Nephron (organoid): Measurements from ENCODE around the gene SLIT1.

ENCODE experiments used
- H3K27ac Mint-ChIP-seq, 3 experiments: 2 replicates each; pipeline ENCODE4 v1.8.0; 2020; ENCODE audit warnings: mixed read lengths in 3 of 3, mild to moderate bottlenecking in 2 of 3, moderate library complexity in 1 of 3
- H3K27me3 Mint-ChIP-seq: 2 replicates; pipeline ENCODE4 v1.8.0; 2021; ENCODE audit warnings: low read depth, mild to moderate bottlenecking, moderate library complexity, mixed read lengths
- H3K36me3 Mint-ChIP-seq: 2 replicates; pipeline ENCODE4 v1.8.0; 2020; ENCODE audit warnings: low read depth, mixed read lengths
- H3K4me1 Mint-ChIP-seq: 2 replicates; pipeline ENCODE4 v1.8.0; 2020; ENCODE audit warnings: mixed read lengths
- H3K4me3 Mint-ChIP-seq, 3 experiments: 2 replicates each; pipeline ENCODE4 v1.8.0; 2020; ENCODE audit warnings: mild to moderate bottlenecking in 3 of 3, mixed read lengths in 3 of 3, moderate library complexity in 2 of 3
- H3K9me3 Mint-ChIP-seq: 2 replicates; pipeline ENCODE4 v1.8.0; 2020; ENCODE audit warnings: mixed read lengths
- CTCF ChIP-seq, 3 experiments: fragments of 200-600 bp; sonication (generic); IDR thresholded peaks; one replicate each; pipeline ENCODE4 v1.5.0; 2021; ENCODE audit warnings: antibody characterized with exemption in 3 of 3; ENCODE audit not compliant: unreplicated experiment in 3 of 3

SLIT1 gene

GRCh38 chr10:97220355-97220754, 34.6 kb upstream of the SLIT1 start:
- H3K4me3 Mint-ChIP-seq = no peak overlapping the region
- H3K4me1 Mint-ChIP-seq = no peaks in the 10 kb centered on the region
- no peaks in the 10 kb centered on the region for H3K9me3 Mint-ChIP-seq
- H3K27me3 Mint-ChIP-seq = no peaks in the 10 kb centered on the region
- H3K27ac Mint-ChIP-seq = no peak overlapping the region
- H3K36me3 Mint-ChIP-seq = peaks cover 20% of the 10 kb centered on the region
- TF ChIP-seq CTCF (IDR thresholded peaks at IDR 0.05; ENCODE audit: unreplicated experiment in 3 of 3) = no peak

- Mint-ChIP-seq H3K4me3 (no peak overlapping the region), H3K4me1 (no peaks in the 10 kb centered on the region), H3K27ac (no peak overlapping the region), H3K9me3 (no peaks in the 10 kb centered on the region), H3K36me3 (peaks cover 11% of the 10 kb centered on the region), H3K27me3 (no peaks in the 10 kb centered on the region)
- TF ChIP-seq CTCF (IDR thresholded peaks at IDR 0.05; ENCODE audit: unreplicated experiment in 3 of 3) = no peak
Observed at GRCh38 chr10:97217299-97217698, 31.5 kb upstream of the SLIT1 start.

- H3K27me3 Mint-ChIP-seq = no peaks in the 10 kb centered on the region
- H3K36me3 Mint-ChIP-seq = peaks cover 9% of the 10 kb centered on the region
- no peaks in the 10 kb centered on the region for H3K9me3 Mint-ChIP-seq
- no peaks in the 10 kb centered on the region for H3K4me1 Mint-ChIP-seq
- H3K4me3 Mint-ChIP-seq = no peak overlapping the region
- H3K27ac Mint-ChIP-seq = no peak overlapping the region
- TF ChIP-seq CTCF (IDR thresholded peaks at IDR 0.05; ENCODE audit: unreplicated experiment in 3 of 3) = no peak
Observed at GRCh38 chr10:97215619-97216260, 30.0 kb upstream of the SLIT1 start.

- Mint-ChIP-seq H3K9me3 (no peaks in the 10 kb centered on the region), H3K27ac (no peak overlapping the region)
- no peak for TF ChIP-seq CTCF (IDR thresholded peaks at IDR 0.05; ENCODE audit: unreplicated experiment in 3 of 3)
Observed at GRCh38 chr10:97213431-97213830, 27.7 kb upstream of the SLIT1 start.

GRCh38 chr10:97211229-97211628, 25.5 kb upstream of the SLIT1 start:
- Mint-ChIP-seq H3K36me3 (no peaks in the 10 kb centered on the region), H3K4me3 (no peak overlapping the region), H3K4me1 (no peaks in the 10 kb centered on the region), H3K27ac (no peak overlapping the region), H3K9me3 (no peaks in the 10 kb centered on the region), H3K27me3 (no peaks in the 10 kb centered on the region)
- TF ChIP-seq CTCF (IDR thresholded peaks at IDR 0.05; ENCODE audit: unreplicated experiment in 3 of 3) = no peak

More at GRCh38 chr10:97213431-97213830, 27.7 kb upstream of the SLIT1 start:
- Mint-ChIP-seq H3K36me3 (peaks cover 3% of the 10 kb centered on the region), H3K4me3 (no peak overlapping the region), H3K27me3 (no peaks in the 10 kb centered on the region), H3K4me1 (no peaks in the 10 kb centered on the region)

GRCh38 chr10:97210543-97210960, 24.8 kb upstream of the SLIT1 start:
- H3K27me3 Mint-ChIP-seq = no peaks in the 10 kb centered on the region
- no peak overlapping the region for H3K4me3 Mint-ChIP-seq
- H3K36me3 Mint-ChIP-seq = no peaks in the 10 kb centered on the region
- TF ChIP-seq CTCF (IDR thresholded peaks at IDR 0.05; ENCODE audit: unreplicated experiment in 3 of 3) = peak; percentile 95 to 99 (median 98)
- no peaks in the 10 kb centered on the region for H3K9me3 Mint-ChIP-seq
- no peaks in the 10 kb centered on the region for H3K4me1 Mint-ChIP-seq
- no peak overlapping the region for H3K27ac Mint-ChIP-seq
